Measurements from ENCODE around the gene NAV3.

The NAV3 gene

GRCh38 chr12:78198896-78199295 lies 368.2 kb downstream of the NAV3 start:
- no peak overlapping the region for H3K9ac ChIP-seq (ENCODE audit: low read length)
- WGBS (ENCODE audit: extremely low coverage, insufficient coverage, low lambda C conversion rate), result no CpG with 5 or more reads among the region's 1 CpG

GRCh38 chr12:78199926-78200325 lies 369.2 kb downstream of the NAV3 start:
- Histone ChIP-seq H3K9ac (ENCODE audit: low read length) (no peak overlapping the region), H3K27ac (ENCODE audit: low read depth, low read length) (no peak overlapping the region), H3K4me3 (ENCODE audit: low read length) (no peak overlapping the region), H4K5ac (ENCODE audit: low read length) (no peak overlapping the region), H2BK5ac (ENCODE audit: low read length) (no peak overlapping the region), H3K18ac (ENCODE audit: low read length) (no peak overlapping the region), H2BK15ac (replicated peaks; ENCODE audit: low read depth) (no peak overlapping the region), H3K79me2 (ENCODE audit: control insufficient read depth, insufficient read depth, low read length) (no peaks in the 10 kb centered on the region), H3K4me1 (ENCODE audit: control insufficient read depth, low read depth, low read length) (no peaks in the 10 kb centered on the region), H2BK120ac (ENCODE audit: low read depth, low read length) (no peak overlapping the region), H4K8ac (ENCODE audit: low read depth, low read length) (no peak overlapping the region), H3K4me2 (ENCODE audit: low read length) (no peak overlapping the region), H3K27me3 (ENCODE audit: insufficient read depth, low read length, poor library complexity) (no peaks in the 10 kb centered on the region), H2AK5ac (ENCODE audit: low read length) (no peak overlapping the region), H3K79me1 (ENCODE audit: low read length) (no peaks in the 10 kb centered on the region), H3K23ac (ENCODE audit: low read length) (no peak overlapping the region), H3K36me3 (ENCODE audit: control insufficient read depth, insufficient read depth, low read length) (no peaks in the 10 kb centered on the region), H3K56ac (ENCODE audit: low read length) (no peak overlapping the region), H3K4ac (ENCODE audit: low read depth, low read length) (no peak overlapping the region)
- whole genome bisulfite sequencing (ENCODE audit: extremely low coverage, insufficient coverage, low lambda C conversion rate), result no CpG with 5 or more reads among the region's 1 CpG
- no peak for DNase-seq

More at GRCh38 chr12:78198896-78199295, 368.2 kb downstream of the NAV3 start:
- H2AK5ac ChIP-seq (ENCODE audit: low read length), result no peak overlapping the region
- no peak overlapping the region for H3K27ac ChIP-seq (ENCODE audit: low read depth, low read length)
- no peak overlapping the region for H4K8ac ChIP-seq (ENCODE audit: low read depth, low read length)
- no peak overlapping the region for H3K23ac ChIP-seq (ENCODE audit: low read length)
- H3K56ac ChIP-seq (ENCODE audit: low read length), result no peak overlapping the region
- H3K79me1 ChIP-seq (ENCODE audit: low read length), result no peaks in the 10 kb centered on the region
- H3K4me1 ChIP-seq (ENCODE audit: control insufficient read depth, low read depth, low read length), result no peaks in the 10 kb centered on the region
- H3K4ac ChIP-seq (ENCODE audit: low read depth, low read length), result no peak overlapping the region
- no peaks in the 10 kb centered on the region for H3K79me2 ChIP-seq (ENCODE audit: control insufficient read depth, insufficient read depth, low read length)
- no peak overlapping the region for H3K4me2 ChIP-seq (ENCODE audit: low read length)
- no peak for DNase-seq
- H3K4me3 ChIP-seq (ENCODE audit: low read length), result no peak overlapping the region
- H3K36me3 ChIP-seq (ENCODE audit: control insufficient read depth, insufficient read depth, low read length), result no peaks in the 10 kb centered on the region
- H3K18ac ChIP-seq (ENCODE audit: low read length), result no peak overlapping the region
- H4K5ac ChIP-seq (ENCODE audit: low read length), result no peak overlapping the region
- no peaks in the 10 kb centered on the region for H3K27me3 ChIP-seq (ENCODE audit: insufficient read depth, low read length, poor library complexity)
- H2BK120ac ChIP-seq (ENCODE audit: low read depth, low read length), result no peak overlapping the region
- H2BK15ac ChIP-seq (replicated peaks; ENCODE audit: low read depth), result no peak overlapping the region
- no peak overlapping the region for H2BK5ac ChIP-seq (ENCODE audit: low read length)

- no peaks in the 10 kb centered on the region for H3K79me2 ChIP-seq (ENCODE audit: control insufficient read depth, insufficient read depth, low read length)
- H3K79me1 ChIP-seq (ENCODE audit: low read length), result no peaks in the 10 kb centered on the region
- H3K4me2 ChIP-seq (ENCODE audit: low read length), result no peak overlapping the region
- no peak overlapping the region for H3K4ac ChIP-seq (ENCODE audit: low read depth, low read length)
- WGBS (ENCODE audit: extremely low coverage, insufficient coverage, low lambda C conversion rate), result no CpG with 5 or more reads among the region's 4 CpGs
- no peak overlapping the region for H3K23ac ChIP-seq (ENCODE audit: low read length)
- no peak overlapping the region for H3K56ac ChIP-seq (ENCODE audit: low read length)
- no peak overlapping the region for H4K5ac ChIP-seq (ENCODE audit: low read length)
- H3K9ac ChIP-seq (ENCODE audit: low read length), result no peak overlapping the region
- no peaks in the 10 kb centered on the region for H3K36me3 ChIP-seq (ENCODE audit: control insufficient read depth, insufficient read depth, low read length)
- H3K27me3 ChIP-seq (ENCODE audit: insufficient read depth, low read length, poor library complexity), result no peaks in the 10 kb centered on the region
- no peaks in the 10 kb centered on the region for H3K4me1 ChIP-seq (ENCODE audit: control insufficient read depth, low read depth, low read length)
- no peak overlapping the region for H2AK5ac ChIP-seq (ENCODE audit: low read length)
- no peak overlapping the region for H2BK120ac ChIP-seq (ENCODE audit: low read depth, low read length)
- no peak overlapping the region for H4K8ac ChIP-seq (ENCODE audit: low read depth, low read length)
- no peak overlapping the region for H2BK5ac ChIP-seq (ENCODE audit: low read length)
- no peak overlapping the region for H3K27ac ChIP-seq (ENCODE audit: low read depth, low read length)
- no peak overlapping the region for H2BK15ac ChIP-seq (replicated peaks; ENCODE audit: low read depth)
- H3K18ac ChIP-seq (ENCODE audit: low read length), result no peak overlapping the region
- no peak overlapping the region for H3K4me3 ChIP-seq (ENCODE audit: low read length)
- no peak for DNase-seq
These were observed 374.2 kb downstream of the NAV3 start for GRCh38 chr12:78204926-78205325.

GRCh38 chr12:78208092-78208491 lies 377.4 kb downstream of the NAV3 start:
- H3K27me3 ChIP-seq (ENCODE audit: insufficient read depth, low read length, poor library complexity), result no peaks in the 10 kb centered on the region
- no peak overlapping the region for H3K27ac ChIP-seq (ENCODE audit: low read depth, low read length)
- no peak overlapping the region for H3K9ac ChIP-seq (ENCODE audit: low read length)
- no peak overlapping the region for H2BK120ac ChIP-seq (ENCODE audit: low read depth, low read length)
- no peaks in the 10 kb centered on the region for H3K79me1 ChIP-seq (ENCODE audit: low read length)
- no peak overlapping the region for H2BK5ac ChIP-seq (ENCODE audit: low read length)
- H3K56ac ChIP-seq (ENCODE audit: low read length), result no peak overlapping the region
- H3K79me2 ChIP-seq (ENCODE audit: control insufficient read depth, insufficient read depth, low read length), result no peaks in the 10 kb centered on the region
- no peak overlapping the region for H3K4me2 ChIP-seq (ENCODE audit: low read length)
- no peaks in the 10 kb centered on the region for H3K36me3 ChIP-seq (ENCODE audit: control insufficient read depth, insufficient read depth, low read length)
- H2BK15ac ChIP-seq (replicated peaks; ENCODE audit: low read depth), result no peak overlapping the region
- no CpG with 5 or more reads among the region's 6 CpGs for WGBS (ENCODE audit: extremely low coverage, insufficient coverage, low lambda C conversion rate)
- H4K5ac ChIP-seq (ENCODE audit: low read length), result no peak overlapping the region
- H4K8ac ChIP-seq (ENCODE audit: low read depth, low read length), result no peak overlapping the region
- H3K18ac ChIP-seq (ENCODE audit: low read length), result no peak overlapping the region
- no peak overlapping the region for H3K4ac ChIP-seq (ENCODE audit: low read depth, low read length)
- no peak overlapping the region for H3K23ac ChIP-seq (ENCODE audit: low read length)
- no peak for DNase-seq
- H2AK5ac ChIP-seq (ENCODE audit: low read length), result no peak overlapping the region
- no peaks in the 10 kb centered on the region for H3K4me1 ChIP-seq (ENCODE audit: control insufficient read depth, low read depth, low read length)
- no peak overlapping the region for H3K4me3 ChIP-seq (ENCODE audit: low read length)

- Histone ChIP-seq H3K9ac (ENCODE audit: low read length) (no peak overlapping the region), H2BK5ac (ENCODE audit: low read length) (no peak overlapping the region), H3K27ac (ENCODE audit: low read depth, low read length) (no peak overlapping the region), H3K18ac (ENCODE audit: low read length) (no peak overlapping the region), H3K27me3 (ENCODE audit: insufficient read depth, low read length, poor library complexity) (no peaks in the 10 kb centered on the region), H3K79me1 (ENCODE audit: low read length) (no peaks in the 10 kb centered on the region), H3K4me3 (ENCODE audit: low read length) (no peak overlapping the region), H3K4me2 (ENCODE audit: low read length) (no peak overlapping the region), H2BK120ac (ENCODE audit: low read depth, low read length) (no peak overlapping the region), H3K4ac (ENCODE audit: low read depth, low read length) (no peak overlapping the region), H2AK5ac (ENCODE audit: low read length) (no peak overlapping the region), H4K5ac (ENCODE audit: low read length) (no peak overlapping the region), H3K36me3 (ENCODE audit: control insufficient read depth, insufficient read depth, low read length) (no peaks in the 10 kb centered on the region), H3K4me1 (ENCODE audit: control insufficient read depth, low read depth, low read length) (no peaks in the 10 kb centered on the region), H3K79me2 (ENCODE audit: control insufficient read depth, insufficient read depth, low read length) (no peaks in the 10 kb centered on the region), H2BK15ac (replicated peaks; ENCODE audit: low read depth) (no peak overlapping the region), H3K23ac (ENCODE audit: low read length) (no peak overlapping the region), H4K8ac (ENCODE audit: low read depth, low read length) (no peak overlapping the region), H3K56ac (ENCODE audit: low read length) (no peak overlapping the region)
- DNase-seq, result no peak
- WGBS (ENCODE audit: extremely low coverage, insufficient coverage, low lambda C conversion rate), result no CpG with 5 or more reads among the region's 12 CpGs
These were observed 379.3 kb downstream of the NAV3 start for GRCh38 chr12:78209846-78210505.

- Histone ChIP-seq H3K4me3 (ENCODE audit: low read length) (no peak overlapping the region), H3K56ac (ENCODE audit: low read length) (no peak overlapping the region), H2BK15ac (replicated peaks; ENCODE audit: low read depth) (no peak overlapping the region), H3K4me1 (ENCODE audit: control insufficient read depth, low read depth, low read length) (no peaks in the 10 kb centered on the region), H2BK120ac (ENCODE audit: low read depth, low read length) (no peak overlapping the region), H3K4ac (ENCODE audit: low read depth, low read length) (no peak overlapping the region), H3K36me3 (ENCODE audit: control insufficient read depth, insufficient read depth, low read length) (no peaks in the 10 kb centered on the region), H4K5ac (ENCODE audit: low read length) (no peak overlapping the region), H2BK5ac (ENCODE audit: low read length) (no peak overlapping the region), H2AK5ac (ENCODE audit: low read length) (no peak overlapping the region), H3K27ac (ENCODE audit: low read depth, low read length) (no peak overlapping the region), H3K27me3 (ENCODE audit: insufficient read depth, low read length, poor library complexity) (no peaks in the 10 kb centered on the region), H3K79me2 (ENCODE audit: control insufficient read depth, insufficient read depth, low read length) (no peaks in the 10 kb centered on the region), H3K9ac (ENCODE audit: low read length) (no peak overlapping the region), H3K4me2 (ENCODE audit: low read length) (no peak overlapping the region), H3K79me1 (ENCODE audit: low read length) (no peaks in the 10 kb centered on the region), H3K23ac (ENCODE audit: low read length) (no peak overlapping the region), H3K18ac (ENCODE audit: low read length) (no peak overlapping the region), H4K8ac (ENCODE audit: low read depth, low read length) (no peak overlapping the region)
- no peak for DNase-seq
- no CpG with 5 or more reads among the region's 1 CpG for WGBS (ENCODE audit: extremely low coverage, insufficient coverage, low lambda C conversion rate)
These were observed 379.8 kb downstream of the NAV3 start for GRCh38 chr12:78210506-78210860.

All from mesendoderm (in vitro differentiated cells).